ENCODE measurements around the gene TIFAB.
A peak's percentile ranks its signal among the peaks of the same experiment; 100 is the strongest.

- TF ChIP-seq CTCF (IDR thresholded peaks at IDR 0.05) = no peak
- TF ChIP-seq POLR2A (IDR thresholded peaks at IDR 0.05) = no peak
- peak in 1 of 2 donors; percentile 19 for TF ChIP-seq EP300 (IDR thresholded peaks at IDR 0.05)
Observed at GRCh38 chr5:135493406-135494180, 41.4 kb upstream of the TIFAB start.
